SK-N-SH (cell line): ENCODE data around the gene RFTN1. TPM values are rescaled to one million over a fixed set of nuclear protein-coding genes. Genes with fewer than 3 reads are reported as not detected.

Experiments used
- CTCF ChIA-PET: fragments of 300-600, 350-600 bp; formaldehyde crosslinking; extraction: SDS; loops from one replicate; lab custom pipeline; 2021; lab: Yijun Ruan, JAX
- POLR2A ChIA-PET: fragments of 350-600 bp; sonication (Branson Sonifier 250); formaldehyde crosslinking; extraction: SDS; loops from one replicate; lab custom pipeline; 2020; ENCODE audit warnings: antibody characterized with exemption, inconsistent platforms; lab: Yijun Ruan, JAX
- DNase-seq: peaks from one replicate; pipeline ENCODE4 v3.0.0; 2012
- H2AFZ ChIP-seq: fragments of 200-600 bp; sonication (generic); 2 replicates; pipeline ENCODE4 v1.8.1; 2016; ENCODE audit warnings: antibody characterized with exemption, mild to moderate bottlenecking, low read depth
- H3F3A ChIP-seq: fragments of 200-600 bp; sonication (generic); replicated peaks from 2 replicates; pipeline ENCODE3; 2016; ENCODE audit warnings: antibody characterized with exemption, mild to moderate bottlenecking; ENCODE audit not compliant: insufficient read depth
- H3K27ac ChIP-seq, 2 experiments: fragments of 200-500 bp in 1 of 2; fragments of 200-600 bp in 1 of 2; sonication (Bioruptor generic) in 1 of 2; sonication (generic), shearing (Covaris generic) in 1 of 2; 2 replicates each; pipeline versions ENCODE4 v1.5.1 to v1.6.1; 2014 to 2016; ENCODE audit warnings: low read depth in 2 of 2, inconsistent platforms in 1 of 2, low read length in 1 of 2, mild to moderate bottlenecking in 1 of 2, mixed read lengths in 1 of 2
- H3K27me3 ChIP-seq: fragments of 200-600 bp; sonication (generic), shearing (Covaris generic); 2 replicates; pipeline ENCODE4 v1.6.1; 2016; ENCODE audit warnings: mixed run types; ENCODE audit not compliant: insufficient read depth
- H3K36me3 ChIP-seq, 2 experiments: fragments of 200-500 bp in 1 of 2; fragments of 200-600 bp in 1 of 2; sonication (Bioruptor generic) in 1 of 2; sonication (generic) in 1 of 2; replicated peaks in 1 of 2; 2 replicates each; pipeline versions ENCODE3 to v1.5.1; 2014 to 2016; ENCODE audit warnings: low read length in 1 of 2, mild to moderate bottlenecking in 1 of 2; ENCODE audit not compliant: insufficient read depth in 2 of 2, control insufficient read depth in 1 of 2
- H3K4me1 ChIP-seq, 2 experiments: fragments of 200-500 bp in 1 of 2; fragments of 200-600 bp in 1 of 2; sonication (Bioruptor generic) in 1 of 2; sonication (generic), shearing (Covaris generic) in 1 of 2; 2 replicates each; pipeline versions ENCODE4 v1.5.1 to v1.6.1; 2014 to 2016; ENCODE audit warnings: low read depth in 1 of 2, low read length in 1 of 2, mixed run types in 1 of 2; ENCODE audit not compliant: insufficient read depth in 2 of 2, control insufficient read depth in 1 of 2
- H3K4me2 ChIP-seq: fragments of 200-600 bp; sonication (generic), shearing (Covaris generic); 2 replicates; pipeline ENCODE4 v1.6.1; 2017; ENCODE audit warnings: mixed run types
- H3K4me3 ChIP-seq, 2 experiments: fragments of 200-500 bp in 1 of 2; fragments of 200-600 bp in 1 of 2; sonication (Bioruptor generic) in 1 of 2; sonication (generic), shearing (Covaris generic) in 1 of 2; 2 replicates each; pipeline versions ENCODE4 v1.5.1 to v1.8.1; 2014 to 2016; ENCODE audit warnings: low read depth in 2 of 2, inconsistent platforms in 1 of 2, low read length in 1 of 2, mild to moderate bottlenecking in 1 of 2, mixed read lengths in 1 of 2, moderate library complexity in 1 of 2
- H3K79me2 ChIP-seq: fragments of 200-600 bp; sonication (generic); 2 replicates; pipeline ENCODE4 v1.8.1; 2017; ENCODE audit warnings: mild to moderate bottlenecking; ENCODE audit not compliant: insufficient read depth
- H3K9ac ChIP-seq: fragments of 200-600 bp; sonication (generic); 2 replicates; pipeline ENCODE4 v1.6.1; 2017; ENCODE audit warnings: mixed run types
- H3K9me2 ChIP-seq: fragments of 200-600 bp; sonication (generic); 2 replicates; pipeline ENCODE4 v1.6.1; 2017; ENCODE audit warnings: mixed run types
- H3K9me3 ChIP-seq: fragments of 200-600 bp; sonication (generic); 2 replicates; pipeline ENCODE4 v1.6.1; 2017; ENCODE audit warnings: mixed run types, mild to moderate bottlenecking, moderate library complexity
- H4K20me1 ChIP-seq: fragments of 200-600 bp; sonication (generic); 2 replicates; pipeline ENCODE4 v1.6.1; 2017; ENCODE audit warnings: mild to moderate bottlenecking, mixed run types; ENCODE audit not compliant: insufficient read depth
- CTCF ChIP-seq: fragments of 200-600 bp; sonication (generic); IDR thresholded peaks from 2 replicates; pipeline ENCODE4 v1.6.1; 2017; ENCODE audit warnings: antibody characterized with exemption, mild to moderate bottlenecking, moderate library complexity
- EP300 ChIP-seq, 2 experiments: IDR thresholded peaks; 2 replicates each; pipeline versions ENCODE4 v1.4.0 to v1.6.1; 2012; ENCODE audit warnings: borderline replicate concordance in 1 of 2, low read depth in 1 of 2, low read length in 1 of 2
- FOSL2 ChIP-seq: IDR thresholded peaks from 2 replicates; pipeline ENCODE4 v1.4.0; 2012; ENCODE audit warnings: low read depth, mild to moderate bottlenecking, moderate library complexity, borderline replicate concordance
- FOXM1 ChIP-seq: IDR thresholded peaks from 2 replicates; pipeline ENCODE4 v1.4.0; 2012; ENCODE audit warnings: low read depth, mild to moderate bottlenecking
- GABPA ChIP-seq: IDR thresholded peaks from 2 replicates; pipeline ENCODE4 v1.4.0; 2012; ENCODE audit warnings: low read depth, mild to moderate bottlenecking
- MXI1 ChIP-seq: IDR thresholded peaks from 2 replicates; pipeline ENCODE4 v1.6.1; 2012; ENCODE audit warnings: mild to moderate bottlenecking, low read depth, low read length, improper control_type of control experiment
- NFIC ChIP-seq: IDR thresholded peaks from 2 replicates; pipeline ENCODE4 v1.4.0; 2012; ENCODE audit warnings: borderline replicate concordance
- REST ChIP-seq: IDR thresholded peaks from 2 replicates; pipeline ENCODE4 v1.6.1; 2012; ENCODE audit warnings: mild to moderate bottlenecking, low read depth, low read length, moderate library complexity
- SMC3 ChIP-seq: IDR thresholded peaks from 2 replicates; pipeline ENCODE4 v1.6.1; 2012; ENCODE audit warnings: low read depth, low read length, improper control_type of control experiment
- USF2 ChIP-seq: fragments of 150-350 bp; IDR thresholded peaks from 2 replicates; pipeline ENCODE4 v1.6.1; 2017; ENCODE audit warnings: antibody characterized with exemption, low read length, low read depth, borderline replicate concordance
- YY1 ChIP-seq: IDR thresholded peaks from 2 replicates; pipeline ENCODE4 v1.4.0; 2012; ENCODE audit warnings: low read depth, mild to moderate bottlenecking
- ZBTB33 ChIP-seq: IDR thresholded peaks from 2 replicates; pipeline ENCODE4 v1.4.0; 2012; ENCODE audit warnings: low read depth, borderline replicate concordance
- WGBS: methylation state at CpG from one replicate; pipeline ENCODE4 v1.1.6; 2017; ENCODE audit warnings: low lambda C conversion rate; 5-methylcytosine and 5-hydroxymethylcytosine counted together
- polyA plus RNA-seq, 3 experiments: library from polyadenylated mRNA; depleted of rRNA; stranded (reverse); fragments of >200 nt; gene quantifications; 2 replicates each; pipeline ENCODE4 v1.2.3, GENCODE V29; 2012

The RFTN1 gene
- polyA plus RNA-seq, 1 of the 3 experiments (the other 2 are of a cell fraction): 21.2 TPM

GRCh38 chr3:16355828-16356227 lies 157.7 kb downstream of the RFTN1 start:
- H3K9me3 ChIP-seq: no peaks in the 10 kb centered on the region
- peaks cover 9% of the 10 kb centered on the region for H3F3A ChIP-seq
- no peaks in the 10 kb centered on the region for H4K20me1 ChIP-seq
- 95% methylated on average over 6 of the region's 6 CpGs for WGBS
- no peak for DNase-seq
- H3K27me3 ChIP-seq: no peaks in the 10 kb centered on the region
- H3K79me2 ChIP-seq: no peaks in the 10 kb centered on the region
- no peak for TF ChIP-seq REST
- TF ChIP-seq NFIC: no peak
- no peak for TF ChIP-seq FOXM1
- TF ChIP-seq SMC3: no peak
- no peak for TF ChIP-seq YY1
- TF ChIP-seq CTCF: no peak
- no peak for TF ChIP-seq EP300 (IDR thresholded peaks at IDR 0.05; ENCODE audit: borderline replicate concordance in 1 of 2, low read depth in 1 of 2, low read length in 1 of 2)
- TF ChIP-seq FOSL2: no peak
- no peak for TF ChIP-seq MXI1
- TF ChIP-seq USF2: no peak
- no peak for TF ChIP-seq GABPA
- TF ChIP-seq ZBTB33: no peak
- no peak overlapping the region for H3K27ac ChIP-seq
- no peak overlapping the region for H3K4me3 ChIP-seq
- ChIA-PET CTCF (no interaction called here), POLR2A (no interaction called here)
- H3K9me2 ChIP-seq: no peaks in the 10 kb centered on the region
- H3K4me1 ChIP-seq: peaks cover 5 to 10% of the 10 kb centered on the region in 2 experiments; a peak in 3 of 4 replicates
- peaks cover 3 to 11% of the 10 kb centered on the region in 2 experiments for H3K36me3 ChIP-seq
- H3K9ac ChIP-seq: no peak overlapping the region
- no peak overlapping the region for H3K4me2 ChIP-seq
- H2AFZ ChIP-seq: no peak overlapping the region
